Stimulated activated CD4-positive, alpha-beta T cell treated with anti-CD3 and anti-CD28 coated beads, Interleukin-1b, Interleukin-23, amount 100 ng/mL, for 24 hours (primary cell): Measurements from ENCODE around the gene CREG1.

Experiments used
- DNase-seq, 4 experiments: peaks; one replicate each; pipeline ENCODE4 v3.0.0-alpha.2; 2020; ENCODE audit warnings: low read depth in 4 of 4, low spot score in 1 of 4

The CREG1 gene

GRCh38 chr1:167532964-167533824, 20.4 kb downstream of the CREG1 start:
- DNase-seq, result no peak

GRCh38 chr1:167532375-167532774, 21.2 kb downstream of the CREG1 start:
- DNase-seq, result no peak

DNA sequence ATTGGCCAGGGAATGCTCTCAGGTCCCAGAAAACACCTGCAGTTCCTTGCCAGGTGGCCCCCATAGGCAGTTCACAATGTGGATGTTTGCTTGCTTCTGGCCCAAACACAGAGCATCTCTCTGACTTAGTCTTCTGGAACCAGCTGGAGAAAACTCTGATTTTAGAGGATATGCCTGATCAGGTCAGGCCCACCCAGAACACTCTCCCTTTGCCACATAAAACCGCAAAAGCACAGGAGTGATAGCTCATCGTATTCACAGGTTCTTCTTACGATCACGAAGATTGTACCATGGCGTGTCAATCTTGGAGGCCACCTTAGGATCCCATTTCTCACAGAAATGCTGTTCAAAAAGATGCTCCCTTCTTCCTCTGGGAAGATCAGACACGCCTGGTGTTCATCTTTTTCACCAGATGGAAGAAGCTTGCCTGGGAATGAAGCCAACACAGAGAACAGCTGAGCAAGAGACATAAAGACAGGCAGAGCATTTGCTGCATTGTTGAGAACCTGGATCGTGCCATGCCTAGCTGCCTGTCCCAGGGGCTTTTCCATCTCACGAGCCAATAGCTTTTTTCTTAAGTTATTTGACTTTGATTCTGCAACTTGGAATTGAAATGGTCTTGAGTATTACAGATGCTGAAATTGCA, 23.6 kb downstream of the CREG1 start:
- DNase-seq, result no peak

DNA sequence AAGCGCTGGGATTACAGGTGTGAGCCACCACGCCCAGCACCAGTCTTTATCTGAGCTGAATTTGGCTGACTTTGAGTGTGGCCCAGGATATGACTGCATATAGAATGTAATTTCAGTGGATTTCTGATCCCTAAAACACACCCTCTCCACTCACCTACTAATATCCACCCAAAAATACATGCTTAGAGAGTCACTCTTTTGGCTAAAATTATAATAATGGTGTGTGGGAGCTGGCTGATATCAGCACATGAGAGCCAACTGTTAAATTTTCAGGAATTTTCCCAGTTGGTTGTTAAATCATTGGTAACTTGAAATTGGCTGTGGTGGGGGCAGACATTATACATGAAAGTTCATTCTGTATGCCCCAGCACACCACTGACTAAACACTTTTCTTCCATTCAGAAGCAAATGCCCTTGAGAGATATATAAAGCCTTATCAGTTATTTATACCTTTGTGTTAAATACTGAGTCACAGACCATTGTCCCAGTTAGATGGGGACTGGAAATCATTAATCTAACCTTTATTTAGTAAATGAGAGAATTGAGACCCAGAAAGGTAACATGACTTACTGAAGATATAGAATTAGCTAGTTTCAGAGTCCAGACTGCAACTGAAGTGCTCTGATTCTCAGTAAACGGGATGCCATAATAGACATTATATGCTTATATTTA, 25.4 kb downstream of the CREG1 start:
- no peak for DNase-seq

DNA sequence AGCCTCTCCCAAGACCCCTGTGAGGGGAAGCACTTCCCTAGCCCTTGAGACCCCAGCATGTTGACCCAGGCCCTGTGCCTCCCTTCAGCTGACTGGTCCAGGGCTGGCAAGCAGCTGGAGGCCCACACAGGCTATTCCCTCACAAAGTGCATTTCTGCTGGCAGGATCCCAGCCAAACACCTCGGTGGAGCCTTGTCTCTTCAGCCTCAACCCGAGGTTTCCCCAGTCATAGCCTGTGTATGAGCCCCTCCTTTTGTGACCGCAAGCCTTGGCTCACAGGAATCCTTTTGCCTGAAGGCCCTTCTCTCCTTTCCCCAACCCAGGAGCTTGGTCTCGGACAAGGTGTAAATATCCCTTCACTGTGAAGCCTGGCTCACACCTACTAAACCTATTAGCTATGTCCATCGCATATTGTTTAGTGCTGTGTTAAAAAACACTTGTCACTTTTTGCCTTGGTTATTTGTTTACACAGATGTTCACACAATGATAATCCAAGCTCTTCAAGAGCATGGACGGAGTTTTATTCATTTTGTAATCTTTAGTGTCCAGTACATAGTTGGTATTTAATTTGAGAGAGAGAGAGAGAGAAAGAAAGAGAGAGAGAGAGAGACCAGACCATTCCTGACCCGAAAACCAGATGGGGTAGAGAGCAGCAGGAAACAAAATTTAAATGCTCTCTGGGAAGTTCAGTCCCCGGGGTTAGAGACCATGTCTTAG, 26.7 kb downstream of the CREG1 start:
- DNase-seq, result no peak

- DNase-seq, result no peak
Observed at GRCh38 chr1:167524651-167525050, 28.9 kb downstream of the CREG1 start.

DNA sequence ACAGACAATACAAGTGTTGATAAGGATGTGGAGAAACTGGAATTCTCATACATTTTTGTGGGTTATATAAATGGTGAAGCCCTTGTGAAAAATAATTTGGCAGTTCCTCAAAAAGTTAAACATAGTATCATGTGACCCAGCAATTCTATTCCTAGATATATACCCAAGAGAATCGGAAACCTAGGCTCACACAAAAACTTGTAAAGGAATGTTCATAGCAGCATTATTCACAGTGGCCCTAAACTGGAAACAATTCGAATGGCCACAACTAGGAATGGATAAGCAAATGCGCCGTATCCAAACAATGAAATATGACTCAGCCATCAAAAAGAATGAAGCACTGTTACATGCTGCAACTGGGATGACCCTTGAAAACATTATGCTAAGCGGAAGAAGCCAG, 31.3 kb downstream of the CREG1 start:
- no peak for DNase-seq

GRCh38 chr1:167520711-167521206, 32.8 kb downstream of the CREG1 start:
- no peak for DNase-seq

- peak in 2 of 4 experiments; percentile 47 to 59 for DNase-seq
Observed at GRCh38 chr1:167518331-167518700, 35.2 kb downstream of the CREG1 start, which contains the start of gene CD247. Gene CD247, minus strand, starts transcription at chr1:167518529. Its CDS starts 64 bp downstream, at chr1:167518465.

GRCh38 chr1:167517535-167518330, 35.8 kb downstream of the CREG1 start:
- DNase-seq, result peak; percentile 67 to 93 (median 78)

- no peak for DNase-seq
Observed at GRCh38 chr1:167516404-167517388, 36.9 kb downstream of the CREG1 start.

DNA sequence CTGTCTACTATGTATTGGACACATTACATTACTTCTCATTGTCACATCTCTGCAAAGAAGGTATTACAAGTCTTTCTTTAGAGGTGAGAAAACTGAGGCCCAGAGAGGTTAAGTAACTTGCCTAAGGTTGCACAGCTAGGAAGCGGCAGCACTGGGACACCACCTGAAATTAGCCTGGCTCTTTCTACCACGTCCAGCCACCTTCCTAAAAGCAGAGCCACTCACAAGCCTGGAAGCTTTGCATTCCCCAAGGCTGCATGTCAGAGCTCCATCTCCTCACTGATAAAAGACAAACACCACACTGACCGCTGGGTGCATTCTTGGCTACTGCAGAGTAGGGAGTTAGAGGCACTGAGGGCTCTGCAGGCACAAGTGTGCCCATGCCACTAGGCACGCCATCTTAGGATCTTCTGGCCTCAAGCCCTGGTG, 37.7 kb downstream of the CREG1 start:
- no peak for DNase-seq

DNA sequence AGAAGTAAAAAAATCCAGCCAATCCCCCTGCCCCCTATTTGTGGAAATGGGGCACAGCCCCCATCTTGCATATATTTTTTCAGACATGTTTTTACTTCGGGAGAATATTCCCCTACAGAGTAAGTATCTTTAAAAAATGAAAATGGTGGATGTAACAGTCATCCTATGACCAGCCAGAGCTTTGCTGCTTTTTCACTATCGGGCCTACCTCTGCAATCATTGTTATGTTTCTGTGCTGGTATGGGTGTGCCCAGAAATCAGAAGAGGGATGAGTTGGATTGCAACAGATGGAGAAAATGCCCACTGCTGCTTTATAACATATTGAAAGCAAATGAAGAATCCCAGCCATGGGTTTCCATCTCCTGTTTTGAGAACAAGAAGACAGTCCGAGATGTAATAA, 38.1 kb downstream of the CREG1 start:
- DNase-seq, result no peak

DNA sequence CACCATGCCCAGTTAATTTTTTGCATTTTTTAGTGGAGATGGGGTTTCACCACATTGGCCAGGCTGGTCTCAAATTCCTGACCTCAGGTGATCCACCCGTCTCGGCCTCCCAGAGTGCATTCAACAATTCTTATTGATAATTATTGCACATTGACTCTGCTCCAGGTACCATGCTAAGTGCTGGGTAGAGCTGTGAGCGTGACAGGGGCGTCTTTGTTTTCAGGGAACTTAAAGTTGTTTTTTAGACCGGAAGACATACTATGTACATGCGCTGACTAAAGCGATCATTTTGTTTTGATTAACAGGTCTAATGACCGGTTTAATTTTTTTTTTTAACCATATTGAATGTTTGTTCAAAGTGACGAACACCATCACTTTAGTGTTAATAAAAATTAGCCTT, 39.3 kb downstream of the CREG1 start:
- no peak for DNase-seq

- no peak for DNase-seq
Observed at GRCh38 chr1:167512046-167512654, 41.4 kb downstream of the CREG1 start.

GRCh38 chr1:167511374-167511986, 42.1 kb downstream of the CREG1 start:
- no peak for DNase-seq

- DNase-seq, result no peak
Observed at GRCh38 chr1:167510881-167511280, 42.7 kb downstream of the CREG1 start.

DNA sequence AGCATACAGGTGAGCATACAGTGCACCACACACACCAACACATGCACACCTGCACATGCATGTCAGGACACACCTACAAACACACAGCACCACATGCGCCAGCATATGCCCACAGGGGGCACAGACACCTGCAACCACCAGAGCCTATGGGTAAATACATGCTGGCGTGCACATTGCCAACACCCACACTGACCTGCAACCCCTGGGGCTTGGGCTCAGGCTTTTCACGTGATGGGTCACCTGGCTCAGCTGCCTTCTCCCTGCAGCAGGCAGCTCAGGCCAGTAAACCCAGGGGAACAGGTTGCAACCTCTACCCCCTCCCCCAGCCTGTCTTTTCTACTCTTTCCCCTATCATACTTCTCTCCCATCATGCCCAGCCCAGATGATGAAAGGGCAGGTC, 43.3 kb downstream of the CREG1 start:
- DNase-seq, result no peak
